ENCODE results near the gene ARHGAP12. TPM values are rescaled to one million over a fixed set of nuclear protein-coding genes. Genes with fewer than 3 reads are reported as not detected.

The ARHGAP12 gene
- total and polyA plus RNA-seq, 2 experiments from 2014 or later = 12.7 to 29.1 TPM

GRCh38 chr10:31760674-31761081 lies 168.0 kb downstream of the ARHGAP12 start:
- Histone ChIP-seq H3K9me3 (ENCODE audit: low read depth) (no peaks in the 10 kb centered on the region), H3K27ac (peak overlapping the region; percentile 38), H3K4me1 (ENCODE audit: low read depth) (no peaks in the 10 kb centered on the region), H3K36me3 (no peaks in the 10 kb centered on the region), H3K27me3 (no peaks in the 10 kb centered on the region), H3K4me3 (peak overlapping the region; percentile 15)
- DNase-seq (ENCODE audit: low read depth in 1 of 2, low spot score in 1 of 2) = no peak
- TF ChIP-seq, protein P1, sequence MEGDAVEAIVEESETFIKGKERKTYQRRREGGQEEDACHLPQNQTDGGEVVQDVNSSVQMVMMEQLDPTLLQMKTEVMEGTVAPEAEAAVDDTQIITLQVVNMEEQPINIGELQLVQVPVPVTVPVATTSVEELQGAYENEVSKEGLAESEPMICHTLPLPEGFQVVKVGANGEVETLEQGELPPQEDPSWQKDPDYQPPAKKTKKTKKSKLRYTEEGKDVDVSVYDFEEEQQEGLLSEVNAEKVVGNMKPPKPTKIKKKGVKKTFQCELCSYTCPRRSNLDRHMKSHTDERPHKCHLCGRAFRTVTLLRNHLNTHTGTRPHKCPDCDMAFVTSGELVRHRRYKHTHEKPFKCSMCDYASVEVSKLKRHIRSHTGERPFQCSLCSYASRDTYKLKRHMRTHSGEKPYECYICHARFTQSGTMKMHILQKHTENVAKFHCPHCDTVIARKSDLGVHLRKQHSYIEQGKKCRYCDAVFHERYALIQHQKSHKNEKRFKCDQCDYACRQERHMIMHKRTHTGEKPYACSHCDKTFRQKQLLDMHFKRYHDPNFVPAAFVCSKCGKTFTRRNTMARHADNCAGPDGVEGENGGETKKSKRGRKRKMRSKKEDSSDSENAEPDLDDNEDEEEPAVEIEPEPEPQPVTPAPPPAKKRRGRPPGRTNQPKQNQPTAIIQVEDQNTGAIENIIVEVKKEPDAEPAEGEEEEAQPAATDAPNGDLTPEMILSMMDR (IDR thresholded peaks at IDR 0.05; ENCODE audit: low read depth, low read length) = no peak

GRCh38 chr10:31759799-31760626 lies 168.6 kb downstream of the ARHGAP12 start:
- Histone ChIP-seq H3K27me3 (no peaks in the 10 kb centered on the region), H3K27ac (peak overlapping the region; percentile 61)
- TF ChIP-seq, protein P1 (IDR thresholded peaks at IDR 0.05; ENCODE audit: low read depth, low read length) = no peak

DNA sequence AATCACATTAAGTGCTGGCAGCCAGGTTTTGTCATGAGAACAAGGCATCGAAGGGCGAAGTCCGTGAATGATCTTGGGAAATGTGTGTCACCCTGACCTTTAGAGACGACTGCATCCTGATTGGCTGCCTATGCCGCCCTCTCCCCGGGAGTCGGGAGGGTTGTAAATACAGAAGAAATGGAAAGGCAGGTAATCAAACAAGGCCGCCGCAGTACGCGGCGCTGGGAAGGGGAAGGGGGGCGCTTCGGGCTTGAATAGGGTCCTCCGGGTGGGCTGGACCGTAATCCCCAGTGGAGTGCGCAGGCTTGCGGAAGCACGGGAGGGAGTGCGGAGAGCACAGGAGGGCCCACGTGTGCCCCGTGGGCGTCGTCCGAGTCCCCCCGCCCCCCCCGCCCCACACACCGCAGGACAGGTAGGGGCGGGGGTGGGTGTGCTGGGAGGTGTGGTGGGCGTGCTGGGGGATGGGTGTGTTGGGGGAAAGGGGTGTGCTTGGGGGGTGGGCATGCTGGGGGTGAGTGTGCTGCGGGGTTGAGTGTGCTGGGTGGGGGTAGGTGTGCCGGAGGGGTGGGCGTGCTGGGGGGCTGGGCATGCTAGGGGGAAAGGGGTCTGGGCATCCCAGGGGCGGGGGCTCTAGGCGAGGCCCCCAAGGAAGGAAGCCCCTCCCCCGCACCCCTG lies 169.4 kb downstream of the ARHGAP12 start:
- Histone ChIP-seq H3K27ac (peak overlapping the region; percentile 61), H3K27me3 (no peaks in the 10 kb centered on the region), H3K4me3 (peak overlapping the region; percentile 57), H3K9me3 (ENCODE audit: low read depth) (no peaks in the 10 kb centered on the region), H3K4me1 (ENCODE audit: low read depth) (no peaks in the 10 kb centered on the region), H3K36me3 (no peaks in the 10 kb centered on the region)
- TF ChIP-seq, protein P1 (IDR thresholded peaks at IDR 0.05; ENCODE audit: low read depth, low read length) = no peak
- peak; percentile 16 to 38 for DNase-seq (ENCODE audit: low read depth in 1 of 2, low spot score in 1 of 2)

More at GRCh38 chr10:31759799-31760626, 168.6 kb downstream of the ARHGAP12 start:
- DNase-seq (ENCODE audit: low read depth in 1 of 2, low spot score in 1 of 2) = peak; percentile 97 to 99
- no peaks in the 10 kb centered on the region for H3K4me1 ChIP-seq (ENCODE audit: low read depth)
- no peaks in the 10 kb centered on the region for H3K36me3 ChIP-seq
- no peaks in the 10 kb centered on the region for H3K9me3 ChIP-seq (ENCODE audit: low read depth)
- peak overlapping the region; percentile 57 for H3K4me3 ChIP-seq

GRCh38 chr10:31758495-31758894 lies 170.1 kb downstream of the ARHGAP12 start:
- H3K4me3 ChIP-seq = no peak overlapping the region
- no peaks in the 10 kb centered on the region for H3K4me1 ChIP-seq (ENCODE audit: low read depth)
- no peaks in the 10 kb centered on the region for H3K36me3 ChIP-seq
- no peaks in the 10 kb centered on the region for H3K27me3 ChIP-seq
- DNase-seq (ENCODE audit: low read depth in 1 of 2, low spot score in 1 of 2) = peak in 1 of 2 donors; percentile 55
- no peaks in the 10 kb centered on the region for H3K9me3 ChIP-seq (ENCODE audit: low read depth)
- no peak overlapping the region for H3K27ac ChIP-seq
- TF ChIP-seq, protein P1 (IDR thresholded peaks at IDR 0.05; ENCODE audit: low read depth, low read length) = no peak

DNA sequence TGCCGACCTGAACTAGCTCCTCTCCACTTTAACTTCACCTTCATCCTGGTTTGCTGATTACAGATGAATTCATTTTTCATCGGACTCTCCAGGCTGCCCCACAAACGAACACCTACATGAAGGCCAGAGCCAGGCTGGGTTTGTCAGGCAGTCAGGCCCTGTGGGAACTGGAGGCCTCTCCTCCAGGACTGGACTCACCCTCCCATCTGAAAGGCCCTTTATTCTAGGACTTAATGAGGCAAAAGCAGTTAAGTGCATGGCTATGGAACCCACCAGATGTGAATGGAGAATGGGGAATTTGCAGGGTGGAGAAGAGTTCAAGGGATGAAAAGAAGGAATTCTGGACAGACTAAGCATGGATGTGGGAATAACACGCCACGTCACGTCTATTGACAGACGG lies 170.8 kb downstream of the ARHGAP12 start:
- DNase-seq (ENCODE audit: low read depth in 1 of 2, low spot score in 1 of 2) = no peak
- Histone ChIP-seq H3K4me3 (no peak overlapping the region), H3K4me1 (ENCODE audit: low read depth) (no peaks in the 10 kb centered on the region), H3K27me3 (no peaks in the 10 kb centered on the region), H3K36me3 (no peaks in the 10 kb centered on the region), H3K27ac (no peak overlapping the region), H3K9me3 (ENCODE audit: low read depth) (no peaks in the 10 kb centered on the region)
- TF ChIP-seq, protein P1 (IDR thresholded peaks at IDR 0.05; ENCODE audit: low read depth, low read length) = no peak
